ENCODE measurements around the gene SGPP1.
A peak's percentile ranks its signal among the peaks of the same experiment; 100 is the strongest.

The SGPP1 gene

GRCh38 chr14:63685401-63685800 lies 42.5 kb downstream of the SGPP1 start:
- no peak for TF ChIP-seq CTCF (conservative IDR thresholded peaks at IDR 0.05)
- no peak overlapping the region for H3K27ac ChIP-seq

- no peak for TF ChIP-seq CTCF (conservative IDR thresholded peaks at IDR 0.05)
- H3K27ac ChIP-seq = peak overlapping the region; percentile 55
These were observed 44.9 kb downstream of the SGPP1 start for GRCh38 chr14:63682727-63683593.

- H3K27ac ChIP-seq = peak overlapping the region; percentile 85
- TF ChIP-seq CTCF (conservative IDR thresholded peaks at IDR 0.05) = no peak
These were observed 49.3 kb downstream of the SGPP1 start for GRCh38 chr14:63678536-63678935.

GRCh38 chr14:63677891-63678379 lies 49.9 kb downstream of the SGPP1 start:
- TF ChIP-seq CTCF (conservative IDR thresholded peaks at IDR 0.05) = no peak
- H3K27ac ChIP-seq = peak overlapping the region; percentile 85

DNA sequence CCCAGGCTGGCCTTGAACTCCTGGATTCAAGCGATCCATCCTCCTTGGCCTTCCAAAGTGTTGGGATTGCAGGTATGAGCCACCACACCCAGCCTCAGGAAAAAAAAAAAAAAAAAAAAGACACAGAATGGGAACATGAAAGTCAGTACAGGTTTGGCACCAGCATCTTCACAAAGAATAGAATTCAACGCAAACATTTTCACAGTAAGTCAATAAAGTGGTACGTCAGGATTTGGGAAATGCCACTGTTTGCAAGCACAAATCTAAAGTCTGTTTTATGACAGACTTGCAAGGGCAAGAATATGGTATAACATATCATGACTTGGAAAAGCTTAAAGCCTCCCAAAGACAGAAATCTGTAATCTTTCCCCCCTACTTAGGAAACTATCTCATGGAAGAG lies 51.2 kb downstream of the SGPP1 start:
- peak overlapping the region; percentile 85 for H3K27ac ChIP-seq
- no peak for TF ChIP-seq CTCF (conservative IDR thresholded peaks at IDR 0.05)

DNA sequence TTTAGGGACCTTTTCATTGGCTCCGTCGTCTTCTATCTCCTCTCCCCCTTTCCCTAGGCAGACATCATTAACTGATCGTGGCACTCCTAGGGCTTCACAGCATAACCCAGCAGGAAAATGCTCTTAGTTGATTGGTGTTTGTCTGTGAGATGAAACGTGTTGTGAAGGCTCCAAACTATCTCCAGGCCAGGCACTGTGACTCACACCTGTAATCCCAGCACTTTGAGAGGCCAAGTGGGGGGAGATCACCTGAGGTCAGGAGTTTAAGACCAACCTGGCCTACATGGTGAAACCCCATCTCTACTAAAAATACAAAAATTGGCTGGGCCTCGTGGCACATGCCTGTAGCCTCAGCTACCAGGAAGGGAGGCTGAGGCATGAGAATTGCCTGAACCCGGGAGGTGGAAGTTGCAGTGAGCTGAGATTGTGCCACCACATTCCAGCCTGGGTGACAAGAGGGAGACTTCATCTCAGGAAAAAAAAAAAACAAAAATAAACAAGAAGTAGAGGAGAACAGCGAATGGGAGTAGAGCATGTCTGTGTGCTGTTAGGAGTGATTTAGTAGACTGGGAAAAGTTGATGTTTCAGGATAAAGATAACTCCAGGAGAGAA lies 53.9 kb downstream of the SGPP1 start:
- no peak overlapping the region for H3K27ac ChIP-seq
- TF ChIP-seq CTCF (conservative IDR thresholded peaks at IDR 0.05) = no peak

GRCh38 chr14:63673255-63673654 lies 54.6 kb downstream of the SGPP1 start:
- TF ChIP-seq CTCF (conservative IDR thresholded peaks at IDR 0.05) = no peak
- H3K27ac ChIP-seq = peak overlapping the region; percentile 21; the same call in 1 of the 2 replicates

All from VCaP (cell line).